NT2/D1 (cell line): Measurements from ENCODE around the gene LCE2A.

Experiments
- YY1 ChIP-seq: IDR thresholded peaks from 2 replicates; pipeline ENCODE4 v1.6.1; 2011; ENCODE audit not compliant: insufficient read length, insufficient read depth
- ZNF274 ChIP-seq: IDR thresholded peaks from 2 replicates; pipeline ENCODE4 v1.6.1; 2011; ENCODE audit warnings: mild to moderate bottlenecking, low read depth, low read length

DNA sequence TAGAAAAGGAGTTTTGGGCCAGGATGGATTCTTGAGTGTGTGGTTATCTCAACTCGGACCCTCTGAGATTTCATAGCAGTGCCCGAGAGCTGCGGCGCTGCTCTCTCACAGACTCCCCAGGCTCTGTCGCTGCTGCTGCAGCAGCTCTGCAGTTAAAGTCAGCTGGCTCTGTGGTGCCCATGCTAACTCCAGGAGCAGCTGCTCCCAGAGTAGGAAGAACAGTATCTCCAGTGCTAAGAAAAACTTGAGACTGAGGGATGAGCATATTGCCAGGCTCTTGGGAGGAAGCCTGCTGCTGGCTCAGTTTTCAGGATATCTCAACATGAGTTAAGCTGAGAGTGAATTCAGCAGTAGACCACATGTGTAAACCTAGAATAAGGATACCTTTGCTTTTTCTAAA is 30.5 kb upstream of the LCE2A start:
- TF ChIP-seq YY1 = no peak
- TF ChIP-seq ZNF274 = no peak
